GM21360 (cell line): ENCODE measurements around the gene SIX4.

Source experiments
- ATAC-seq: cut with Tn5 transposase; IDR thresholded peaks from one replicate; pipeline ENCODE4 v1.9.1; 2021; ENCODE audit warnings: mild to moderate bottlenecking, moderate library complexity; ENCODE audit not compliant: unreplicated experiment

SIX4 gene

DNA sequence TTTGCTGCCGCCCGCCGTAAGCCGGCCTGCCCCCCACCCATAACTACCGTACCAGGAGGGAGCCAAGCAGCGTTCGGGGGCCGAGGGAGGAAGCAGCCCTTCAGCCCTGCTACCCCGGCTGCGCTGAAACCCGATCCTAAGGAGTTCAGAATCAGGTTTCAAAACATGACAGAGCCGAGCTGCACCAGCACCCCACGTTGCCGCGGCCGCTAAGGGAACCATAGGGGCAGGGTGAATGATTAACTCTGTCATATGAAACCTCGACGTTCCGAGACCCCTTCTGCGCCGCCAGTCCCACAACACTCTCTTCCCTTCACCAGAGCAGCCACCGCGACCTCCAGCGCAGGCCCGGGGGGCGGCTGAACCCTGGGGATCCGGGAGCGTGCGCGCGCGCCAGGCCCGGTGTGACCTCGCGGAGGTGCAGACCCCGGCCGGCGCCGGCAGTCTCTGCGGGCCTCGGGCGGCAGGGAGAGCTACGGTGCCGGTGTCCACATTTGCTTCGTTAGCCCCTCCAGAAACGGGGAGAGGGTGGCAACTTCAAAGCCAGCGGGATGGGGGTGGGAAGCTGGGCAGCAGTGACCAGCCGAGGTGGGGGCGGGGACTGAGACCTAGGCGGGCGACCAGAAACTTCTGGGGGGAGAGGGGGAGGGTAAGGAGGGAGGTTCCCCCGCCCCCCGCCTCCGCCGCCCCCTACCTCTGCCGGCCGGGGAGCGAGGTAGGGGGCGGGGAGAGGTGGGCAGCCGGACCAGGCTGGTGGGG lies 1.6 kb downstream of the SIX4 start:
- ATAC-seq, result no peak

DNA sequence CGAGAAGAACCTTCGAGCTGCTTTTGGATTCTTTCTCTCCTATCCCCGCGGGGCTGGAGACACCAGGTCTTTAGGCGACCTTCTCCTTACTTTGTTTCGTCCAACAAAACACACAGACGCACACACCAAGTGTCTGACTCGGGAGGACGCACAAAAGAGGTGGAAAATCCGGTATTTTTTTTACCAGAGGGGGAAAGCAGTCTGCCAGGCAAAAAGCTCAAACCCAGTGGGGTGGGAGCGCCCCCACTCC lies 2.1 kb downstream of the SIX4 start:
- ATAC-seq, result no peak

DNA sequence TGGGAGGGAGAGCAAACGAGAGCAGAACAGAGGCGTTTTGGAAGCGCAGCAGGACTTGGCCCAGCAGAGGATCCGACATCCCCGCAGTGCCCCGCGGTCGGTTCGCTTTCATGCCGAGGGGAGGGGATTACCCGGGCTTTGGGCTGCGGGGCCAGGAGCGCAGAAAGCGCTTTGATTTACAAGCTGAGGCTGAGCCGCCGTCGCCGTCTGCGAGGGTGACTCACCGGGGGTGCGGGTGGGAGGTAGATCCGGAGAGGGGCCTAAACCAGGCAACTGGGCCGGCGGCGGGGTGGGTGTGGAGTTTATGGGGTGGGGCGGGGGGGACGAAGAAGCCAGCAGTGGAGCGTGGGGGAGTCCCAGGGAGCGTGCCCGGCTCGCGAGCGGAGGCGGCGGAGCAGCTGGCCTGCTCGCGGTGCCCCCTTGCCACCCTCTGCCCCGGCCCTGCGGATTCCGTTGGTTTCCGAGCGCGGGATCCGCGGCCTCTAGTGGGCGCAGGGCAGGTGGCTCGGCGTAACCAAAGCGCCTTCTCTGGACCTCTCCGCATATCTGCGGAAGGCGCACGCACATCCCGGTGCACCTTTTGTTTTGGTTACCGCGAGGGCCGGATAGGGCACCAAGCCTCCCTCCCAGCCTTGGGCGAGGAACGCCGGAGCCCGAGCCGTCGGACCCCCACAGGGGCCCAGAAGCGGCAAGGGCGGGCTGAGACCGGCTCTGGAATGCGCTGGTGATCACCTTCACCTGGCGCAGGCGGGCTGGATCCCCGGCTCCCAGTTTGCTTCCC lies 2.6 kb downstream of the SIX4 start:
- no peak for ATAC-seq

DNA sequence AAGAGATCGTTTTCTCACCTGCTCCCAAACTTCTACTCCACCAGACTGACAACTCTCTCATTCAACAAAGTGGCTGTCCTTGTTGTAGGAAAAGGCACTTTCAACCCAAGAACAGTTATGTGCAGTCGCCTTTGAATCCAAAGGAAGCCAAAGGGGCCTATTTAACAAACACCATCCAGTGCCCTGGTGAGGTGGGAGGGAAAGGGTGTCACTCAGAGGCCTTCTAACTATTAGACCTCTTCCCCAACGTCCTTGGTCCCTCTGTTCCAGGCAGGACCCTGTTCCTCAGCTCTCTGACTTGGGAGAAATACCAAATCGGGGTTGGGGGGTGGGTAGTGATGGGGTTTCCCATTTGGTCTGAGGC lies 3.2 kb downstream of the SIX4 start:
- no peak for ATAC-seq

DNA sequence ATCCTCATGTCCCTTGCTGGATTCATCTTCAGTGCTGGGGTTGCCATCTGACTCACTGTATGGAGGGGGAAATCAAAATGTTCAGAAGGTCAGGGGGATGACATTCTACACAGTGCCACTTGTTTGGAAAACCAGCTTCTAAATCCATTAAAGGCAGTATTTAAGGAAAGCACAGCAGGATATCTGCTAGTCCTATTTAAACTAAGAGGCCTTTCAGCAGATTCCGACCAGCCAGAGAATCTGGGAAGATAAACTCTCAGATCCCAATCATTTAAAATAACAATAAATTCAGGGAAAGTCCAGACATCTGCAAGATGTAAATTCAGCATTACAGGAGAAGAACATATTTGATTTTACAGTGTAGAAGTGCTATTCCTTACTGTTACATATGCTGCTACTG lies 3.8 kb downstream of the SIX4 start:
- ATAC-seq, result no peak

DNA sequence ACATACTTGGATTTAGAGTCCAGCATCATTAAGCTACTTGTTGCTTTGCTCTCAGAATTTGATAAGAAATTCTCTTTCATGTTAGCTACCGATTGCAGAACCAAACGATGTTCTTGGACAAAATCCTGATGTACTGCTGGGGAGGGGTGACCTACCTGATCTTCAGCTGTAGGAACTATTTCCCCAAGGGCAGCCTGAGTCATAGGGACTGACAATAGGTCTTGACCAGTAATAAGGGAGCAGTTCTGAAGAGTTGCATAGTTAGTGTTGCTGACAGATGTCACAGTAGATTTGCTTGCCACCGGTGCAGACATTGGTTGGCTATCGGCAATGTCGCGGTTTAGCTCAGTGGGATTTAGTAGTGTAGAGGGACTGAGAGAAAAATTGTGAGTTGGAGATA lies 10.6 kb downstream of the SIX4 start:
- ATAC-seq, result no peak

- ATAC-seq, result no peak
These were observed 13.7 kb downstream of the SIX4 start for GRCh38 chr14:60710494-60710893.

- no peak for ATAC-seq
These were observed 16.3 kb downstream of the SIX4 start for GRCh38 chr14:60707858-60708257.

DNA sequence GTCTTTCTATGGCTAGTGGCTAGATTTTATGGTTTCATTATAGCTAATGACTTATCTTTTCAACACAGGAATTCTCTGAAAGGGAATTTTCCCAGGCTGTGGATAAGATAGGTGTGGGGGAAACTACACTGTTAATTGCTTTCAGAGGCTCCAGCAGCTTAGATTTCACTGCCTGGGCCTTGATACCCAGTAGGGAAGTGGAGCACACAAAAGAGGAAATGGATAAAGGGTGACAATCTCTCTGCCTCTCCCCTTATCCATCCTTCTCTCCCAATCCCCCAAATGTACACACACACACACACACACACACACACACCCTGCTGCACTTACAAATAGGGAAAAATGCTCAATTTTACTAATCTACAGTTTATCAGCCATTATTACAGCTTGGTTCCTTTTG lies 19.1 kb downstream of the SIX4 start:
- ATAC-seq, result no peak

GRCh38 chr14:60700598-60700997 lies 23.6 kb downstream of the SIX4 start:
- ATAC-seq, result no peak

DNA sequence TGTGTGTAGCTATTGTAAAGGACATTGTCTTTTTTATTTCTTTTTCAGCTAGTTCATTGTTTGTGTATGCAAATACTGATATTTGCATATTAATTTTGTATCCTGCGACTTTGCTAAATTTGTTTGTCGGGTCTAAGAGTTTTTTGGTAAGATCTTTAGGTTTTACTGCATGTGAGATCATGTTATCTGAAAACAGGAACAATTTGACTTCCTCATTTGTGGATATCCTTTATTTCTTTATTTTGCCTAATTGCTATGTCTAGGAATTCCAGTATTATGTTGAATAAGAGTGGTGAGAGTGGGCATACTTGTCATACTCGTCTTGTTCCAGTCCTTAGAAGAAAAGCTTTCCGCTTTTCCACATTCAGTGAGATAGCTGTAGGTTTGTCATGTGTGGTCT lies 28.8 kb downstream of the SIX4 start:
- no peak for ATAC-seq

- ATAC-seq, result no peak
These were observed 32.6 kb downstream of the SIX4 start for GRCh38 chr14:60691383-60692113.

GRCh38 chr14:60686865-60687264 lies 37.3 kb downstream of the SIX4 start:
- no peak for ATAC-seq

DNA sequence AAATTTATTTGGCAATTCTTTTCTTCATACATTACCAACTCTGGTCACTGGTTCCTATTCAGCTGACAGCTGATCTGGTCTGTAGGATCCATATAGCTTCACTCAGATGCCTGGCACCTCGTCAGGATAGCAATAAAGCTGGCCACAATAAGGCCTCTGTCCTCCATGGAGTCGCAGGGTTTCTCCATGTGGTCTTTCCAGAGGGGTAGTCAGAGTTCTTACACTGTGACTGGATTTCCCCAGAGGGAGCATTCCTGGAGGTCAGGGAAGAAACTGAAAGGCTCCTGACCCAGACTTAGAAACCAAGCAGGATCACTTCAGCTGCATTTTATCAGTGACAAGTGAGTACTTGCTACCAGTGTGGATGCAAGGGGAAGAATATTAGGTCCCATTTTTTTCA lies 39.9 kb downstream of the SIX4 start:
- no peak for ATAC-seq

DNA sequence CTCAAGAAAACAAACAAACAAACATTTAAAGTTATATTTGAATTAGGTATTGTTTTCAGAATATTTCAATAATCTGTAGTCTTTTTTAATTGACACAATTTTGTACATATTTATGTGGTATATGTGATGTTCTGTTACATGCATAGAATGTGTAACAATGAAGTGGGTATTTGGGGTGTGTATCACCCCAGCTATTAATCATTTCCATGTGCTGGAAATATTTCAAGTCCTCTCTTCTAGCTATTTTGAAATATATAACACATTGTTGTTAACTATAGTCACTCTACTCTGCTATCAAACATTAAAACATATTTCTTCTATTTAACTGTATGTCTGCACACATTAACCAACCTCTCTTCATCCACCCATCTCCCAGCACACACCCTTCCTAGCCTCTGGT lies 42.9 kb downstream of the SIX4 start:
- ATAC-seq, result no peak

DNA sequence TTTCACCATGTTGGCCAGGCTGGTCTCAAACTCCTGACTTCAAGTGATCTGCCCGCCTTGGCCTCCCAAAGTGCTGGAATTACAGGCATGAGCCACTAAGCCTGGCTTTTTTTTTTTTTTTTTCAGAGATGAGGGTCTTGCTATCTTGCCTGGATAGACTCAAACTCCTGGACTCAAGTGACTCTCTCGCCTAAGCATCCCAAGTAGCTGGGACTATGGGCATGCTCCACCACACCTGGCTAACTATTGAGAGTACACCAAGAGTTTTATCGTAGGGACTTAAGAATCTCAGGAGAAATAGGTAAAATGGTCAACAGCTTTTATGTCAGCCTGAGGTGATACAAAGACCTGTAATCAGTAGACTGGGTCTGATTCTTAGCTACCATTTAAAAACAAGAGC lies 43.6 kb downstream of the SIX4 start:
- no peak for ATAC-seq

GRCh38 chr14:60679566-60680258 lies 44.4 kb downstream of the SIX4 start:
- ATAC-seq, result no peak

DNA sequence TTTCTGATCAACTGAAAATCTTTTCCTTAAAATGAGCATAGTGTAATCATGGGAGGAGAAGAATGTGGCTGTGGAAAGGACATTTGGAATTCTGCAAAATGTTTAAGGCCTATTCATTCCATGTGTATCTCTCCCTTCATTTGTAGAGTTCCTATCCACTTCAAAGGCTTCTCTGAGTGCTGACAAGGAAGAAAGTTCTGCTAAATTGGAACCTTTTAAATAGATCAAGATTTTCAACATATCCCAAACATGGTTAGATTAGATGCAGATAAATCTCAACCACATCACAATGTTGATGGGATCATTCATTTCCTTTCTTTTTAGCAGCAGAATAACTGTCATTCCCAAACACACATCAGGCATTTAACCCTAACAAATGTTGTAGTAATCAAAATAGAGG lies 46.5 kb downstream of the SIX4 start:
- no peak for ATAC-seq

- ATAC-seq, result no peak
These were observed 53.2 kb downstream of the SIX4 start for GRCh38 chr14:60670989-60671388.

- ATAC-seq, result no peak
These were observed 55.6 kb downstream of the SIX4 start for GRCh38 chr14:60668431-60669112.

DNA sequence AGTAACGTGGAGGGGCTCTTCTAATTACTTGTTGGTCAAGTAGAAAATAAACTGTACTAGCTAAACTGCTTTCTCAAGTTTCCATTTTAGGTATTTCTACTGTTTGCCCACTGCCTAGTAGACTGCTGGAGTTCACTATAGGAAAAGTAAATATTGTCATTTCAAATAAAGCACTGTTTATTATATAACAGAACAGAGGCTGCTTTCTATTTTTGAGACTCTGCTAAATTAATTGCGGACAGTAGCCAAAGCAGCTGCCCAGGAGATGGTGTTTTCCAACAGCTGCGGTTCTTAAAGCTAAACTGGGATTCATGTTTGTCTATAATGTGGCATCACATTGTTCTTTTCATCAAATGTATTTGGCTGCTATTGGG lies 59.0 kb downstream of the SIX4 start:
- no peak for ATAC-seq
